Measurements from ENCODE around the gene GALNT11.

DNA sequence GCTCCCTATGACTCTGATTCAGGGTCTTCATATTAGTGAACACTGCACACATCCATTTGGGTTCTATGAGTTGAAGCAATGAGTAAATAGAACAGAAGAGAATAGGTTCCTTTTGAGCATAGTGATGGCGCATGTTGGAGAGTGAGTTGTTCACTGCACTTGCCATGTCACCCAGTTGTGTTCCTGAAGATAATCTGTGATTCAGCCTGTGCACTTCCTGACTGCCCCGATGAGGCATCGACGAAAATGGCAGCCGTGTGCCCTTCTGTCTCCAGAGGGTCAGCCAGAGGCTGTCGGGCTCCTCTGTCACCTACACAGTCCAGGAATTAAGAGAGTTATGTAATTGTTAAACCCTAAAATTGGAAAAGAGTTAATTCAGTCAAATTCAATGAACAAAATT lies 94.7 kb downstream of the GALNT11 start:
- TF ChIP-seq, protein P1, sequence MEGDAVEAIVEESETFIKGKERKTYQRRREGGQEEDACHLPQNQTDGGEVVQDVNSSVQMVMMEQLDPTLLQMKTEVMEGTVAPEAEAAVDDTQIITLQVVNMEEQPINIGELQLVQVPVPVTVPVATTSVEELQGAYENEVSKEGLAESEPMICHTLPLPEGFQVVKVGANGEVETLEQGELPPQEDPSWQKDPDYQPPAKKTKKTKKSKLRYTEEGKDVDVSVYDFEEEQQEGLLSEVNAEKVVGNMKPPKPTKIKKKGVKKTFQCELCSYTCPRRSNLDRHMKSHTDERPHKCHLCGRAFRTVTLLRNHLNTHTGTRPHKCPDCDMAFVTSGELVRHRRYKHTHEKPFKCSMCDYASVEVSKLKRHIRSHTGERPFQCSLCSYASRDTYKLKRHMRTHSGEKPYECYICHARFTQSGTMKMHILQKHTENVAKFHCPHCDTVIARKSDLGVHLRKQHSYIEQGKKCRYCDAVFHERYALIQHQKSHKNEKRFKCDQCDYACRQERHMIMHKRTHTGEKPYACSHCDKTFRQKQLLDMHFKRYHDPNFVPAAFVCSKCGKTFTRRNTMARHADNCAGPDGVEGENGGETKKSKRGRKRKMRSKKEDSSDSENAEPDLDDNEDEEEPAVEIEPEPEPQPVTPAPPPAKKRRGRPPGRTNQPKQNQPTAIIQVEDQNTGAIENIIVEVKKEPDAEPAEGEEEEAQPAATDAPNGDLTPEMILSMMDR (IDR thresholded peaks at IDR 0.05) = no peak
- TF ChIP-seq POLR2A (IDR thresholded peaks at IDR 0.05) (no peak), POLR2AphosphoS5 (IDR thresholded peaks at IDR 0.05) (no peak)

Data from gastroesophageal sphincter (tissue), 3 donors.